ENCODE measurements around the gene PPM1L.
A peak's percentile ranks its signal among the peaks of the same experiment; 100 is the strongest.

PPM1L gene

GRCh38 chr3:160792540-160792939, 36.5 kb downstream of the PPM1L start:
- no peak overlapping the region for H3K4me3 ChIP-seq (ENCODE audit: low read length)
- TF ChIP-seq CTCF (conservative IDR thresholded peaks at IDR 0.05; ENCODE audit: low read length): no peak
- DNase-seq (ENCODE audit: low read depth): no peak

- no peak for DNase-seq (ENCODE audit: low read depth)
- TF ChIP-seq CTCF (conservative IDR thresholded peaks at IDR 0.05; ENCODE audit: low read length): no peak
- H3K4me3 ChIP-seq (ENCODE audit: low read length): no peak overlapping the region
Measured at GRCh38 chr3:160793722-160794252, 37.8 kb downstream of the PPM1L start.

- no peak for TF ChIP-seq CTCF (conservative IDR thresholded peaks at IDR 0.05; ENCODE audit: low read length)
- no peak overlapping the region for H3K4me3 ChIP-seq (ENCODE audit: low read length)
- DNase-seq (ENCODE audit: low read depth): no peak
Measured at GRCh38 chr3:160796089-160796812, 40.2 kb downstream of the PPM1L start.

GRCh38 chr3:160796813-160797164, 40.8 kb downstream of the PPM1L start:
- TF ChIP-seq CTCF (conservative IDR thresholded peaks at IDR 0.05; ENCODE audit: low read length): no peak
- DNase-seq (ENCODE audit: low read depth): no peak
- no peak overlapping the region for H3K4me3 ChIP-seq (ENCODE audit: low read length)

GRCh38 chr3:160797356-160797755, 41.3 kb downstream of the PPM1L start:
- no peak overlapping the region for H3K4me3 ChIP-seq (ENCODE audit: low read length)
- TF ChIP-seq CTCF (conservative IDR thresholded peaks at IDR 0.05; ENCODE audit: low read length): no peak
- no peak for DNase-seq (ENCODE audit: low read depth)

- no peak overlapping the region for H3K4me3 ChIP-seq (ENCODE audit: low read length)
- peak; percentile 39 for DNase-seq (ENCODE audit: low read depth)
- TF ChIP-seq CTCF (conservative IDR thresholded peaks at IDR 0.05; ENCODE audit: low read length): no peak
Measured at GRCh38 chr3:160801386-160802118, 45.5 kb downstream of the PPM1L start.

- no peak for DNase-seq (ENCODE audit: low read depth)
- TF ChIP-seq CTCF (conservative IDR thresholded peaks at IDR 0.05; ENCODE audit: low read length): no peak
- no peak overlapping the region for H3K4me3 ChIP-seq (ENCODE audit: low read length)
Measured at GRCh38 chr3:160804762-160805161, 48.7 kb downstream of the PPM1L start.

Measured in AG10803 (cell line).